H1 (cell line): ENCODE results near the gene PQBP1.
"Not testable (repeated sequence)": the region's sequence is repeated elsewhere in the genome, so short reads cannot be mapped to it uniquely, and the experiment has no call there.

ENCODE experiments used
- CTCF ChIP-seq, 3 experiments: IDR thresholded peaks; 1 replicate in 2 of 3; 2 replicates in 1 of 3; pipeline versions ENCODE4 v1.5.1 to v1.6.1; 2011; ENCODE audit warnings: low read length in 3 of 3, mild to moderate bottlenecking in 3 of 3, inconsistent platforms in 2 of 3, low read depth in 1 of 3, moderate library complexity in 1 of 3; ENCODE audit not compliant: insufficient read depth in 1 of 3; ENCODE audit errors: control extremely low read depth in 1 of 3
- EZH2 ChIP-seq: fragments of 200-600 bp; sonication (generic); IDR thresholded peaks from 2 replicates; pipeline ENCODE4 v1.7.1; 2012; ENCODE audit warnings: low read depth, mild to moderate bottlenecking, moderate library complexity, low read length, inconsistent platforms; ENCODE audit not compliant: severe bottlenecking
- POLR2AphosphoS5 ChIP-seq: IDR thresholded peaks from 2 replicates; pipeline ENCODE4 v1.6.1; 2011; ENCODE audit warnings: low read depth, low read length

- TF ChIP-seq EZH2; CTCF (IDR thresholded peaks at IDR 0.05; ENCODE audit: control extremely low read depth in 1 of 3, insufficient read depth in 1 of 3, low read depth in 1 of 3, low read length in 3 of 3); POLR2AphosphoS5: not testable (repeated sequence)
Observed at GRCh38 chrX:48872017-48872416, 25.7 kb upstream of the PQBP1 start.
